NOMO-1 treated with DMSO at 0.1 percent for 48 hours (cell line): Measurements from ENCODE around the gene LARP4.
"Not testable (repeated sequence)": the region's sequence is repeated elsewhere in the genome, so short reads cannot be mapped to it uniquely, and the experiment has no call there.

Source experiments
- DNase-seq: peaks from one replicate; lab custom pipeline; 2025; ENCODE audit not compliant: unreplicated experiment; lab: John Stamatoyannopoulos, UW

Gene LARP4

GRCh38 chr12:50400104-50400637 is 514 bp upstream of the LARP4 start:
- no peak for DNase-seq

- no peak for DNase-seq
Measured at GRCh38 chr12:50401500-50402081, 906 bp downstream of the LARP4 start.

GRCh38 chr12:50402264-50403000 is 1.7 kb downstream of the LARP4 start:
- no peak for DNase-seq

GRCh38 chr12:50403001-50403440 is 2.3 kb downstream of the LARP4 start:
- DNase-seq: peak; percentile 27

- DNase-seq: no peak
Measured at GRCh38 chr12:50404307-50404706, 3.6 kb downstream of the LARP4 start.

- no peak for DNase-seq
Measured at GRCh38 chr12:50411051-50411660, 10.5 kb downstream of the LARP4 start.

- no peak for DNase-seq
Measured at GRCh38 chr12:50415899-50416479, 15.3 kb downstream of the LARP4 start.

- no peak for DNase-seq
Measured at GRCh38 chr12:50419112-50419909, 18.6 kb downstream of the LARP4 start.

- not testable (repeated sequence) for DNase-seq
Measured at GRCh38 chr12:50422855-50423254, 22.2 kb downstream of the LARP4 start.

GRCh38 chr12:50423342-50423741 is 22.7 kb downstream of the LARP4 start:
- not testable (repeated sequence) for DNase-seq

- no peak for DNase-seq
Measured at GRCh38 chr12:50425589-50426258, 25.0 kb downstream of the LARP4 start.

- DNase-seq: not testable (repeated sequence)
Measured at GRCh38 chr12:50431656-50432055, 31.0 kb downstream of the LARP4 start.

GRCh38 chr12:50440288-50440687 is 39.6 kb downstream of the LARP4 start:
- DNase-seq: no peak

- DNase-seq: no peak
Measured at GRCh38 chr12:50441763-50442162, 41.1 kb downstream of the LARP4 start.

- no peak for DNase-seq
Measured at GRCh38 chr12:50442178-50442908, 41.7 kb downstream of the LARP4 start.

GRCh38 chr12:50449671-50450070 is 49.0 kb downstream of the LARP4 start:
- not testable (repeated sequence) for DNase-seq

GRCh38 chr12:50452795-50453194 is 52.1 kb downstream of the LARP4 start:
- no peak for DNase-seq

GRCh38 chr12:50453872-50454271 is 53.2 kb downstream of the LARP4 start:
- DNase-seq: no peak

- DNase-seq: no peak
Measured at GRCh38 chr12:50458606-50459005, 57.9 kb downstream of the LARP4 start.

- no peak for DNase-seq
Measured at GRCh38 chr12:50467439-50467838, 66.8 kb downstream of the LARP4 start.
